Coronary artery (tissue), 2 donors: ENCODE data around the gene IRAK4.

Experiments used
- DNase-seq: peaks from one replicate; pipeline ENCODE4 v3.0.0-alpha.2; 2017; ENCODE audit warnings: low spot score
- H3K27ac ChIP-seq, 2 donors: fragments of 200-600 bp; sonication (generic); one replicate each; pipeline ENCODE4 v1.5.1; 2016 to 2019
- H3K4me3 ChIP-seq: fragments of 200-600 bp; sonication (generic); 2 replicates; pipeline ENCODE4 v1.5.1; 2016; ENCODE audit warnings: mild to moderate bottlenecking, moderate library complexity
- TF ChIP-seq, protein P1 (sequence below): fragments of 200-600 bp; sonication (generic); IDR thresholded peaks from one replicate; pipeline ENCODE4 v1.5.1; 2019; ENCODE audit warnings: antibody characterized with exemption

IRAK4 gene

DNA sequence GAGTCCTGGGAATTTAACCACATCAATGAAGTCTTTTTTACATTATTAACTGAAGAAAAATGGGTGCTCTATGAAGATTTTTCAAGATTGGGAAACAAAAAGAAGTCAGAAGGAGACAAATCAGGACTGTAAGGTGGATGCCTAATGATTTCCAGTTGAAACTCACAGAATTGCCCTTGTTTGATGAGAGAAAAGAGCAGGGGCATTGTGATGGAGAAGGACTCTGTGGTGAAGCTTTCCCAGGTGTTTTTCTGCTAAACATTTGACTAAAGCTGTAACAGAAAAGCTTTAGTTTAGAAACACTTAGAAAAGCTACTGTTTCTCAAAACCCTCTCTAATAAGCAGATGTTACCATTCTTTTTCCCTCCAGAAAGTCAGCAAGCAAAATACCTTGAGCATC is 5.8 kb downstream of the IRAK4 start:
- TF ChIP-seq, protein P1, sequence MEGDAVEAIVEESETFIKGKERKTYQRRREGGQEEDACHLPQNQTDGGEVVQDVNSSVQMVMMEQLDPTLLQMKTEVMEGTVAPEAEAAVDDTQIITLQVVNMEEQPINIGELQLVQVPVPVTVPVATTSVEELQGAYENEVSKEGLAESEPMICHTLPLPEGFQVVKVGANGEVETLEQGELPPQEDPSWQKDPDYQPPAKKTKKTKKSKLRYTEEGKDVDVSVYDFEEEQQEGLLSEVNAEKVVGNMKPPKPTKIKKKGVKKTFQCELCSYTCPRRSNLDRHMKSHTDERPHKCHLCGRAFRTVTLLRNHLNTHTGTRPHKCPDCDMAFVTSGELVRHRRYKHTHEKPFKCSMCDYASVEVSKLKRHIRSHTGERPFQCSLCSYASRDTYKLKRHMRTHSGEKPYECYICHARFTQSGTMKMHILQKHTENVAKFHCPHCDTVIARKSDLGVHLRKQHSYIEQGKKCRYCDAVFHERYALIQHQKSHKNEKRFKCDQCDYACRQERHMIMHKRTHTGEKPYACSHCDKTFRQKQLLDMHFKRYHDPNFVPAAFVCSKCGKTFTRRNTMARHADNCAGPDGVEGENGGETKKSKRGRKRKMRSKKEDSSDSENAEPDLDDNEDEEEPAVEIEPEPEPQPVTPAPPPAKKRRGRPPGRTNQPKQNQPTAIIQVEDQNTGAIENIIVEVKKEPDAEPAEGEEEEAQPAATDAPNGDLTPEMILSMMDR: no peak

GRCh38 chr12:43766291-43766690 is 7.5 kb downstream of the IRAK4 start:
- no peak for DNase-seq
- Histone ChIP-seq H3K27ac (no peak overlapping the region), H3K4me3 (no peak overlapping the region)
- TF ChIP-seq, protein P1: no peak

More for the DNA sequence above, 5.8 kb downstream of the IRAK4 start:
- H3K4me3 ChIP-seq: no peak overlapping the region
- no peak for DNase-seq
- no peak overlapping the region for H3K27ac ChIP-seq

DNA sequence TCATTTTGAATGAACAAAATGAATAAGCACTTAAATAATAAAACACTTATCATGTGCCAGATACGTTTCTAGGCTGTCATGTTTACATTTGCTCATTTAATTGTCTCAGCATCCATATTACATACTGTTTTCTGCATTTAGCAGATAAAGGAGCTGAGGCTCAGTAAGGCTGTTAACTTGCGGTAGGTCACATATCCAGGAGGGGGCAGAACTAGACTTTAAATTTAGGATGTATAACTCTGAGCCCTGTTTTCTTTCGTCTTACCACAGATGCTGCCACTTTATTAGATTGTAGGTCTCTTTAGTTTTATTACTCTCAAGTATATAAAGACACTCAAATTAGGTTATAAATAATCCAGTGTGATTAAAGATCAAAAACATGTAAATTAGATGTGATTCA is 17.7 kb downstream of the IRAK4 start:
- TF ChIP-seq, protein P1: no peak
- H3K27ac ChIP-seq: no peak overlapping the region
- H3K4me3 ChIP-seq: no peak overlapping the region
- no peak for DNase-seq

DNA sequence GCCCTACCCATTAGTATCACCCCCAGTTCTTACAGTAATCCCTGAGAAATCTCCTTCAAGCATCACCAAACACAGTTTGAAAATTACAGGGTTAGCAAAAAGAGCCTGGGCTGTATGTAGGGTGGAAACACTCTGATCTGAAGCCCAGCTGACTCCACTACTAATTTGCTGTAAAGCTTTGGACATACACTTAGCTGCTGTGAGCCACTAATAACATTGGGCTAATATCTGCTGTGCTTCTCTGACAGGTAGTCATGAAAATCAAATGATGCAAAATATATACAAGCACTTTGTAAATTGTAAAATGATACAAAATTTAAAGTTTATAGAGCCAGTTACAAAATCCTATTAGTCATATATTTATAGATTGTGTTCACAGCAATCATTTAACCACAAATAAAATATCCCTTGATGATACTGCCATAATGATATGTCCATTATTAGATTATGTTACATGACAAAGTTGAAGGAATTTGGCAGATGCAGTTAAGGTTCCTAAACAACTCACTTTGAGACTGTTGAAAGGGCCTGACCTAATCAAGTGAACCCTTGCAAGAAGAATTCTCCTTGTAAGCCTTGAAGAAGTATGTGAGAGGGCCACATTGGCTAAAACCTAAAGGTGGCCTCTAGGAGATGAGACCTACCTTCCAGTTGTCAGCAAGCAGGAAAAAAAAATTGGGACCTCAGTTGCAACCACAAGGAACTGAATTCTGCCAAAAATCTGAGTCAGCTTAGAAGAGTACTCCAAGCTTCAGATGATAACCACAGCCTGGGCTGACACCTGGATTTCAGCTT is 28.3 kb downstream of the IRAK4 start:
- Histone ChIP-seq H3K27ac (no peak overlapping the region), H3K4me3 (no peak overlapping the region)
- no peak for DNase-seq
- TF ChIP-seq, protein P1: no peak

- DNase-seq: no peak
- TF ChIP-seq, protein P1: no peak
- Histone ChIP-seq H3K4me3 (no peak overlapping the region), H3K27ac (no peak overlapping the region)
Observed at GRCh38 chr12:43789941-43790340, 31.2 kb downstream of the IRAK4 start.

GRCh38 chr12:43795716-43796280 is 37.0 kb downstream of the IRAK4 start:
- H3K4me3 ChIP-seq: no peak overlapping the region
- H3K27ac ChIP-seq: no peak overlapping the region
- no peak for DNase-seq
- TF ChIP-seq, protein P1: no peak
